Gastroesophageal sphincter (tissue), 4 donors: ENCODE measurements around the gene SIAH3. TPM values are rescaled to one million over a fixed set of nuclear protein-coding genes. Genes with fewer than 3 reads are reported as not detected.

Source experiments
- ATAC-seq: fragments of 150-250 bp; one replicate; pipeline ENCODE4 v1.9.1; 2016; ENCODE audit warnings: mild to moderate bottlenecking, moderate library complexity
- H3K27ac ChIP-seq, 4 donors: fragments of 200-600 bp; sonication (generic) in 3 of 4; 1 replicate in 3 of 4; 2 replicates in 1 of 4; pipeline ENCODE4 v1.5.1; 2016 to 2019
- H3K27me3 ChIP-seq: fragments of 200-600 bp; sonication (generic); one replicate; pipeline ENCODE4 v1.5.1; 2019
- H3K36me3 ChIP-seq, 2 donors: fragments of 200-600 bp; sonication (generic); one replicate each; pipeline ENCODE4 v1.5.1; 2019; ENCODE audit warnings: control low read depth in 1 of 2
- H3K4me1 ChIP-seq, 3 donors: fragments of 200-600 bp; sonication (generic); 1 replicate in 2 of 3; 2 replicates in 1 of 3; pipeline ENCODE4 v1.5.1; 2016 to 2019; ENCODE audit warnings: control low read depth in 2 of 3
- H3K4me3 ChIP-seq, 2 donors: fragments of 200-600 bp; sonication (generic); one replicate each; pipeline ENCODE4 v1.5.1; 2019; ENCODE audit warnings: mild to moderate bottlenecking in 1 of 2, moderate library complexity in 1 of 2
- H3K9me3 ChIP-seq, 3 donors: fragments of 200-600 bp; sonication (generic); one replicate each; pipeline ENCODE4 v1.5.1; 2017 to 2019; ENCODE audit warnings: control low read depth in 2 of 3
- CTCF ChIP-seq, 4 experiments: fragments of 200-600 bp in 2 of 4; fragments of 450-650 bp in 2 of 4; sonication (generic) in 1 of 4; IDR thresholded peaks; one replicate each; pipeline ENCODE4 v1.5.1; 2017 to 2019; ENCODE audit warnings: antibody characterized with exemption in 4 of 4, mild to moderate bottlenecking in 2 of 4, moderate library complexity in 2 of 4
- EP300 ChIP-seq: sonication (generic); formaldehyde crosslinking; IDR thresholded peaks from one replicate; pipeline ENCODE4 v1.6.1; 2017; ENCODE audit warnings: antibody characterized with exemption, mild to moderate bottlenecking
- POLR2A ChIP-seq, 2 donors: fragments of 450-650 bp; IDR thresholded peaks; one replicate each; pipeline ENCODE4 v1.6.1; 2017; ENCODE audit warnings: antibody characterized with exemption in 2 of 2, mild to moderate bottlenecking in 2 of 2, moderate library complexity in 1 of 2
- POLR2AphosphoS5 ChIP-seq: sonication (generic); formaldehyde crosslinking; IDR thresholded peaks from one replicate; pipeline ENCODE4 v1.6.1; 2017; ENCODE audit warnings: antibody characterized with exemption
- WGBS, 2 donors: methylation state at CpG; one replicate each; pipeline ENCODE4 v1.1.5; 2018; ENCODE audit warnings: low coverage in 1 of 2; 5-methylcytosine and 5-hydroxymethylcytosine counted together
- total RNA-seq, 4 donors: library from RNA; depleted of rRNA; stranded (reverse); fragments of >200 nt; gene quantifications; one replicate each; pipeline ENCODE4 v1.1.0, GENCODE V29; 2016

The SIAH3 gene
- not detected for total RNA-seq

- TF ChIP-seq CTCF (IDR thresholded peaks at IDR 0.05) = no peak
- no peak for TF ChIP-seq POLR2A (IDR thresholded peaks at IDR 0.05)
- TF ChIP-seq POLR2AphosphoS5 = no peak
- no peak for TF ChIP-seq EP300
- WGBS, 2 donors = 7 to 8% methylated on average over 7 to 14 of the region's 35 CpGs
- Histone ChIP-seq H3K4me1 (peaks cover 0 to 22% (median 18%) of the 10 kb centered on the region in 3 donors), H3K36me3 (no peaks in the 10 kb centered on the region), H3K27me3 (peaks cover 73% of the 10 kb centered on the region), H3K27ac (no peak within 1 kb of the TSS), H3K9me3 (peaks cover 0 to 16% (median 0%) of the 10 kb centered on the region in 3 donors), H3K4me3 (peak within 1 kb of the TSS in 1 of 2 donors; percentile 40)
- no peak for ATAC-seq
Observed at GRCh38 chr13:45851171-45851921, at the start of gene SIAH3. Gene SIAH3 (minus strand): TSS chr13:45851753. CDS start chr13:45851629, 124 bp downstream.

- no peaks in the 10 kb centered on the region for H3K9me3 ChIP-seq
- TF ChIP-seq POLR2AphosphoS5 = no peak
- TF ChIP-seq EP300 = no peak
- TF ChIP-seq CTCF (IDR thresholded peaks at IDR 0.05) = no peak
- no peak for TF ChIP-seq POLR2A (IDR thresholded peaks at IDR 0.05)
- WGBS, 2 donors = 54 to 65% methylated on average over 3 of the region's 3 CpGs
- H3K4me1 ChIP-seq = no peaks in the 10 kb centered on the region
- H3K36me3 ChIP-seq = no peaks in the 10 kb centered on the region
- ATAC-seq = no peak
- no peak overlapping the region for H3K4me3 ChIP-seq
- H3K27me3 ChIP-seq = peaks cover 24% of the 10 kb centered on the region
- H3K27ac ChIP-seq = no peak overlapping the region
Observed at GRCh38 chr13:45899406-45899805, 47.9 kb upstream of the SIAH3 start.

DNA sequence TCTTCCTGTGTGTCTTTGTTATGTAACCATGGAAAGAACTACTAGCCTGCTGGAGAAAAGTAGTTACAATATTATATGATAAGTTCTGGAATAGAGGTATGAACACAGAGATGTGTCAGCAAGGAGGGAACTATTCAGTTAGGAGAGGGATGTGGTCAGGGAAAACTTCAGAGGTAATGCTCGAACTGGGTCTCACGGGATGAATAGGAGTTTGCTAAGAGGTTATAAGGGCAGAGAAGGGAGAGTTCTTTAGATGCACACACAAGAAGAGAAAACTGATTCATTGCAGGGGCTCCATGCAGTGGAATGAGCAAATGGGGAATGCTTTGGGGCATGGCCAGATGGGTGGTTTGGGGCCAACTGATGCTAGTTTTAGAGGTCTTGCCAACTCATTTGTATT, 46.0 kb upstream of the SIAH3 start:
- no peak for ATAC-seq
- TF ChIP-seq CTCF (IDR thresholded peaks at IDR 0.05) (no peak), POLR2AphosphoS5 (no peak), POLR2A (IDR thresholded peaks at IDR 0.05) (no peak), EP300 (no peak)

DNA sequence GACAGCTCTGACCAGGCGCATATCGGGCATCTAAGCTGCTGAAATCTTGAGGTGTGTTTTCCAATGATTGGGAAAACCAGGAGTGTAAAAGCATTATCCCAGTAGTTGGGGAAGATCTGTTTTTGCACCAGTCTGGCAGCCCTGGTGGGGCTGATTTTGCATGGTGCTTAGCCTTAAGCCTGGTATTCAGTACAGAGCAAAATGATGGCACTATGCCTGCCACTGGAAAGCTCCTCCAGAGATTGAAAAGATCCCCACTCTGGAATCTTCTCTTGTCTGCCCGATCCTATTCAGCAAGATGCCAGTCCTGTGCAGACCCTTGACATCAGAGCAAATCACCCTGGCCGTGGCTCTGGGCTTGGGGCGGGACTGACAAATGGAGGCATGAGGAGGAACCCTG, 44.7 kb upstream of the SIAH3 start:
- WGBS, 2 donors = 55 to 100% methylated on average over 1 to 4 of the region's 5 CpGs
- ATAC-seq = no peak
- no peaks in the 10 kb centered on the region for H3K9me3 ChIP-seq
- no peaks in the 10 kb centered on the region for H3K36me3 ChIP-seq
- peaks cover 24% of the 10 kb centered on the region for H3K27me3 ChIP-seq
- H3K27ac ChIP-seq = no peak overlapping the region
- no peaks in the 10 kb centered on the region for H3K4me1 ChIP-seq
- TF ChIP-seq POLR2AphosphoS5 (no peak), CTCF (IDR thresholded peaks at IDR 0.05) (no peak), EP300 (no peak), POLR2A (IDR thresholded peaks at IDR 0.05) (no peak)
- no peak overlapping the region for H3K4me3 ChIP-seq

More for the DNA sequence above, 46.0 kb upstream of the SIAH3 start:
- Histone ChIP-seq H3K36me3 (no peaks in the 10 kb centered on the region), H3K4me3 (no peak overlapping the region), H3K27ac (no peak overlapping the region), H3K4me1 (no peaks in the 10 kb centered on the region), H3K27me3 (peaks cover 24% of the 10 kb centered on the region), H3K9me3 (no peaks in the 10 kb centered on the region)
- 84 to 90% methylated on average over 2 of the region's 2 CpGs for WGBS, 2 donors

DNA sequence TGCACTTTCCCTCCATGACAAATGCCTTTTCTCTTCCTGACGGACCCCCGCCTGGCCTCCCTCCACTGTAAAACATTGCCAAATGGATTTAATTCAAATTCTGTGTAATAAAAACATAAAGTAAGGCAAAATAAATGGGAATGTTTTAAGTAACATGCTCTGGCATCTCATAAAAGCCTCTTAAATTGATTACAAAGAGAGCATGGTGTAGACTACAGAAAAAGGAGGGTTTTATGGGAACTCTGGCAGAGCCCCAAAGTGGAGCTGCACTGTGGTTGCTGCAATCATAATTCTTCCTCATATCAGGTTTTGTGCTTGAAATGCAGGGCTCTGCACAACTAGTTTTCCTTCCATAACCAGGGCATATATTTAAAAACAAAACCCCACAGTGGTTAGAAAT, 44.3 kb upstream of the SIAH3 start:
- peaks cover 23% of the 10 kb centered on the region for H3K27me3 ChIP-seq
- TF ChIP-seq POLR2A (IDR thresholded peaks at IDR 0.05) = no peak
- TF ChIP-seq POLR2AphosphoS5 = no peak
- no peak for TF ChIP-seq EP300
- no peak for TF ChIP-seq CTCF (IDR thresholded peaks at IDR 0.05)
- 21 to 67% methylated on average over 2 of the region's 2 CpGs for WGBS, 2 donors
- H3K9me3 ChIP-seq = no peaks in the 10 kb centered on the region
- no peak for ATAC-seq
- no peak overlapping the region for H3K27ac ChIP-seq
- no peaks in the 10 kb centered on the region for H3K36me3 ChIP-seq
- no peaks in the 10 kb centered on the region for H3K4me1 ChIP-seq
- no peak overlapping the region for H3K4me3 ChIP-seq
